HCT116 (cell line): ENCODE results near the gene PFKFB3. TPM values are rescaled to one million over a fixed set of nuclear protein-coding genes. Genes with fewer than 3 reads are reported as not detected.

Experiments used
- ATAC-seq: fragments of 200-7000 bp; cut with Tn5 transposase; 2 replicates; pipeline ENCODE4 v1.9.1; 2020; ENCODE audit warnings: mild to moderate bottlenecking, moderate library complexity
- BruUV-seq: library from RNA; stranded (reverse); fragments of 400-500 nt; replicated peaks from 2 replicates; lab custom pipeline; 2021; lab: Mats Ljungman, UMichigan
- CTCF ChIA-PET: fragments of 300-600 bp; sonication (Branson Sonifier 250); formaldehyde crosslinking; loops from one replicate; lab custom pipeline; 2021; ENCODE audit warnings: antibody characterized with exemption; lab: Charles Lee
- POLR2A ChIA-PET: fragments of 300-600, 350-600 bp; sonication (Branson Sonifier 250); formaldehyde crosslinking; loops from one replicate; lab custom pipeline; 2021; ENCODE audit warnings: antibody characterized with exemption; lab: Charles Lee
- RAD21 ChIA-PET, 2 experiments: fragments of 300-600 bp; sonication (Branson Sonifier 250); formaldehyde crosslinking; loops; one replicate each; lab custom pipeline; 2023; ENCODE audit warnings: low total read pairs in 2 of 2; ENCODE audit not compliant: uncharacterized antibody in 2 of 2, unreplicated experiment in 2 of 2, low non-redundant PET in 1 of 2; lab: Charles Lee
- DNase-seq: peaks from one replicate; pipeline ENCODE4 v3.0.0-alpha.2; 2010; ENCODE audit warnings: low read depth, low spot score
- H2AFZ ChIP-seq: fragments of 200-600 bp; shearing (Covaris generic), sonication (generic); 2 replicates; pipeline ENCODE4 v1.6.1; 2017; ENCODE audit warnings: low read depth, mixed run types, mixed read lengths, antibody characterized with exemption, low read length; ENCODE audit not compliant: poor library complexity, severe bottlenecking
- H3K27ac ChIP-seq: 2 replicates; pipeline ENCODE4 v1.5.1; 2012; ENCODE audit warnings: low read depth, low read length
- H3K27me3 ChIP-seq: fragments of 200-600 bp; sonication (generic); 2 replicates; pipeline ENCODE4 v1.6.1; 2016; ENCODE audit warnings: mixed run types, low read length, mixed read lengths; ENCODE audit not compliant: insufficient read depth
- H3K36me3 ChIP-seq, 2 experiments: fragments of 200-500 bp in 1 of 2; fragments of 200-600 bp in 1 of 2; sonication (Bioruptor generic) in 1 of 2; sonication (generic) in 1 of 2; 2 replicates each; pipeline versions ENCODE4 v1.5.1 to v1.6.1; 2014 to 2016; ENCODE audit warnings: low read length in 2 of 2, inconsistent platforms in 1 of 2, mixed read lengths in 1 of 2, mixed run types in 1 of 2; ENCODE audit not compliant: insufficient read depth in 2 of 2, control insufficient read depth in 1 of 2
- H3K4me1 ChIP-seq, 2 experiments: fragments of 200-600 bp in 1 of 2; sonication (generic) in 1 of 2; 2 replicates each; pipeline versions ENCODE4 v1.5.1 to v1.6.1; 2012 to 2017; ENCODE audit warnings: low read length in 2 of 2, inconsistent platforms in 1 of 2, mild to moderate bottlenecking in 1 of 2, mixed read lengths in 1 of 2, mixed run types in 1 of 2, moderate library complexity in 1 of 2; ENCODE audit not compliant: insufficient read depth in 2 of 2, control insufficient read depth in 1 of 2
- H3K4me2 ChIP-seq: fragments of 200-600 bp; sonication (generic); 2 replicates; pipeline ENCODE4 v1.6.1; 2017; ENCODE audit warnings: mixed run types, low read length, mixed read lengths
- H3K4me3 ChIP-seq, 2 experiments: fragments of 200-600 bp in 1 of 2; sonication (generic) in 1 of 2; replicated peaks in 1 of 2; 2 replicates each; pipeline ENCODE4 v1.5.1; 2011 to 2016; ENCODE audit warnings: low read length in 2 of 2, control low read depth in 1 of 2, low read depth in 1 of 2, mild to moderate bottlenecking in 1 of 2, mixed read lengths in 1 of 2, mixed run types in 1 of 2
- H3K79me2 ChIP-seq: fragments of 200-600 bp; sonication (generic); 2 replicates; pipeline ENCODE4 v1.6.1; 2017; ENCODE audit warnings: mild to moderate bottlenecking, mixed run types, low read length, moderate library complexity, mixed read lengths; ENCODE audit not compliant: insufficient read depth
- H3K9ac ChIP-seq: fragments of 200-600 bp; sonication (generic); 2 replicates; pipeline ENCODE4 v1.6.1; 2016; ENCODE audit warnings: low read length, mixed read lengths
- H3K9me2 ChIP-seq: fragments of 200-600 bp; sonication (generic), shearing (Covaris generic); 2 replicates; pipeline ENCODE4 v1.6.1; 2017; ENCODE audit warnings: mixed run types, mild to moderate bottlenecking, moderate library complexity; ENCODE audit not compliant: insufficient read depth
- H3K9me3 ChIP-seq, 2 experiments: fragments of 200-500 bp in 1 of 2; fragments of 200-600 bp in 1 of 2; sonication (Bioruptor generic) in 1 of 2; sonication (generic) in 1 of 2; 2 replicates each; pipeline ENCODE4 v1.6.1; 2014 to 2017; ENCODE audit warnings: low read length in 2 of 2, mixed read lengths in 2 of 2, inconsistent platforms in 1 of 2, low read depth in 1 of 2, mild to moderate bottlenecking in 1 of 2, mixed run types in 1 of 2, moderate library complexity in 1 of 2; ENCODE audit not compliant: control insufficient read depth in 1 of 2, insufficient read depth in 1 of 2
- H4K20me1 ChIP-seq: fragments of 200-600 bp; sonication (generic), shearing (Covaris generic); 2 replicates; pipeline ENCODE4 v1.6.1; 2017; ENCODE audit warnings: mixed run types, mild to moderate bottlenecking, moderate library complexity; ENCODE audit not compliant: insufficient read depth
- CTCF ChIP-seq, 3 experiments: fragments of 200-600 bp in 1 of 3; sonication (generic) in 1 of 3; IDR thresholded peaks in 2 of 3; conservative IDR thresholded peaks in 1 of 3; 2 replicates each; pipeline ENCODE4 v1.5.1; 2012 to 2017; ENCODE audit warnings: low read depth in 2 of 3, low read length in 2 of 3, antibody characterized with exemption in 1 of 3, borderline replicate concordance in 1 of 3, control low read depth in 1 of 3, mild to moderate bottlenecking in 1 of 3, mixed read lengths in 1 of 3, mixed run types in 1 of 3, moderate library complexity in 1 of 3; ENCODE audit not compliant: insufficient read depth in 1 of 3
- POLR2A ChIP-seq: IDR thresholded peaks from 2 replicates; pipeline ENCODE4 v1.7.0; 2011; ENCODE audit warnings: borderline replicate concordance; ENCODE audit not compliant: insufficient read depth, insufficient read length; ENCODE audit errors: extremely low read depth
- POLR2AphosphoS5 ChIP-seq: IDR thresholded peaks from 2 replicates; pipeline ENCODE4 v1.6.1; 2011; ENCODE audit warnings: mild to moderate bottlenecking, low read depth, low read length, moderate library complexity
- REST ChIP-seq: IDR thresholded peaks from 2 replicates; pipeline ENCODE4 v1.6.1; 2012; ENCODE audit warnings: low read depth
- SIN3A ChIP-seq: IDR thresholded peaks from 2 replicates; pipeline ENCODE4 v1.6.1; 2012; ENCODE audit warnings: low read depth
- intact Hi-C: fragments of 100-400 bp; cut with micrococcal nuclease; formaldehyde crosslinking; loops from 2 replicates; pipeline ENCODE4 v1.10.0; 2022
- total RNA-seq: library from RNA; stranded (reverse); gene quantifications from one replicate; pipeline ENCODE4 v1.2.1, GENCODE V29; 2021; ENCODE audit not compliant: unreplicated experiment

PFKFB3 gene
- total RNA-seq, 1 experiment from 2014 or later: 50.8 TPM

GRCh38 chr10:6273351-6273750, 70.6 kb downstream of the PFKFB3 start:
- ChIA-PET POLR2A (no interaction called here), RAD21 (no interaction called here), CTCF (no interaction called here)
- no peaks in the 10 kb centered on the region for H3K9me3 ChIP-seq
- no peaks in the 10 kb centered on the region for H3K9me2 ChIP-seq
- no peak overlapping the region for H3K9ac ChIP-seq
- no peak overlapping the region for H3K27ac ChIP-seq
- DNase-seq: no peak
- TF ChIP-seq POLR2A (no peak), POLR2AphosphoS5 (no peak), CTCF (IDR thresholded peaks at IDR 0.05 in 2 of 3, conservative IDR thresholded peaks at IDR 0.05 in 1 of 3; ENCODE audit: borderline replicate concordance in 1 of 3, insufficient read depth in 1 of 3, low read depth in 2 of 3, low read length in 2 of 3) (no peak), SIN3A (no peak), REST (no peak)
- peaks cover 11 to 20% of the 10 kb centered on the region in 2 experiments for H3K4me1 ChIP-seq
- no TSS peak for BruUV-seq
- H2AFZ ChIP-seq: no peak overlapping the region
- H3K36me3 ChIP-seq: no peaks in the 10 kb centered on the region
- no peak overlapping the region for H3K4me2 ChIP-seq
- intact Hi-C loops: no loop called here
- no peak for ATAC-seq
- H3K4me3 ChIP-seq: no peak overlapping the region
- no peaks in the 10 kb centered on the region for H3K79me2 ChIP-seq
- H4K20me1 ChIP-seq: no peaks in the 10 kb centered on the region
- H3K27me3 ChIP-seq: no peaks in the 10 kb centered on the region
